Vagina (tissue), 2 donors: Measurements from ENCODE around the gene PAEP. TPM values are rescaled to one million over a fixed set of nuclear protein-coding genes. Genes with fewer than 3 reads are reported as not detected.

Source experiments
- DNase-seq, 2 donors: peaks; one replicate each; pipeline ENCODE4 v3.0.0-alpha.2; 2017; ENCODE audit errors: extremely low spot score in 2 of 2
- H3K27ac ChIP-seq: fragments of 200-600 bp; sonication (generic); one replicate; pipeline ENCODE4 v1.5.1; 2019
- H3K27me3 ChIP-seq: fragments of 200-600 bp; sonication (generic); one replicate; pipeline ENCODE4 v1.5.1; 2019
- H3K36me3 ChIP-seq, 2 donors: fragments of 200-600 bp; sonication (generic); one replicate each; pipeline ENCODE4 v1.5.1; 2017 to 2019
- H3K4me1 ChIP-seq: fragments of 200-600 bp; sonication (generic); one replicate; pipeline ENCODE4 v1.5.1; 2019
- H3K4me3 ChIP-seq, 2 donors: fragments of 200-600 bp; sonication (generic); 1 replicate in 1 of 2; 2 replicates in 1 of 2; pipeline ENCODE4 v1.5.1; 2016 to 2019
- H3K9me3 ChIP-seq: fragments of 200-600 bp; sonication (generic); one replicate; pipeline ENCODE4 v1.5.1; 2019
- POLR2A ChIP-seq, 2 donors: fragments of 450-650 bp; IDR thresholded peaks; one replicate each; pipeline ENCODE4 v1.6.1; 2017; ENCODE audit warnings: antibody characterized with exemption in 2 of 2, mild to moderate bottlenecking in 2 of 2, moderate library complexity in 2 of 2
- POLR2AphosphoS5 ChIP-seq, 2 donors: sonication (generic); formaldehyde crosslinking; IDR thresholded peaks; one replicate each; pipeline ENCODE4 v1.9.0; 2017; ENCODE audit warnings: antibody characterized with exemption in 2 of 2, mild to moderate bottlenecking in 2 of 2, low read depth in 1 of 2; ENCODE audit not compliant: insufficient read depth in 1 of 2
- intact Hi-C: fragments of 100-400 bp; cut with DNase I; formaldehyde crosslinking; loops from one replicate; pipeline ENCODE4 v1.15.1; 2023
- total RNA-seq: library from RNA; depleted of rRNA; stranded (reverse); fragments of >200 nt; gene quantifications from one replicate; pipeline ENCODE4 v1.2.3, GENCODE V29; 2016
- TF ChIP-seq, protein P1 (sequence below), 3 experiments: fragments of 450-650 bp in 2 of 3; fragments of 200-600 bp in 1 of 3; sonication (generic) in 1 of 3; IDR thresholded peaks; one replicate each; pipeline ENCODE4 v1.5.1; 2017 to 2019; ENCODE audit warnings: antibody characterized with exemption in 3 of 3, mild to moderate bottlenecking in 2 of 3, moderate library complexity in 2 of 3

Gene PAEP
- total RNA-seq, 1 donor from 2014 or later, result not detected

DNA sequence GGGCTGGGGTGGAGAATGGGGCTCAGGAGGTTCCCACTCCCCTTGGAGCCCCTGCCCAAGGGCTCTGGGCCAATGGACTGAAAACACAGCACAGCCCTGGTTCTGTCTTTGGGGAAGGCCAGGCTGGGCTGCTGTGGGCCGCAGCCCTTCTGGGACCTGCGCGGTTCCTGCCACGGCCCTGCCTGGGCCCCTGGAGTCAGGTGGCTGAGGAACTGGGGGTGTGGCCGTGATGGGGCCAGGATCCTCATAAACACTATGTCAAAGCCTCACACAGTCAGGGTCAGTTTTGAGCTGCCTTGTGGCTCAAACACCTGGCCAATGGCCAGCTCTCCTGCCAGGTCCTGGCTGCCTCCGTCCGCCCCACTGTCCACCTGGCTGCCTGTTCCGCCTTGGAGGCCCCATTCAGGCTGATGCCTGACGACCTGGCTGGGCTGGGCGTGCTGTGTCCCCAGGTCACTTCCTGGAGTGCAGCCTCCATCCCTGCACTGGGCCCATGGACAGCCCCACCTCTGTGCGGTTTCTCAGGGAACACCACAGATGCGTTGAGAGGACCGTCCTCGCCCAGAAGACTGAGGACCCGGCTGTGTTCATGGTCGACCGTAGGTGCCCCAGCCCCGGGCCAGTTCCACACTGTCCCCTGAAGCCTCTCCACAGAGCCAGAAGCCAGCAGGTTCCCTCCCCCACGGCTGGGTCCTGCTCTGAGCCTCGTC is 27.5 kb downstream of the PAEP start:
- H3K9me3 ChIP-seq, result no peaks in the 10 kb centered on the region
- no peaks in the 10 kb centered on the region for H3K36me3 ChIP-seq
- no peaks in the 10 kb centered on the region for H3K4me1 ChIP-seq
- intact Hi-C loops, result no loop called here
- H3K27ac ChIP-seq, result no peak overlapping the region
- H3K4me3 ChIP-seq, result no peak overlapping the region
- peak; percentile 75 to 77 for DNase-seq
- H3K27me3 ChIP-seq, result no peaks in the 10 kb centered on the region
- no peak for TF ChIP-seq POLR2AphosphoS5 (IDR thresholded peaks at IDR 0.05; ENCODE audit: insufficient read depth in 1 of 2, low read depth in 1 of 2)
- TF ChIP-seq POLR2A (IDR thresholded peaks at IDR 0.05), result no peak
- TF ChIP-seq, protein P1, sequence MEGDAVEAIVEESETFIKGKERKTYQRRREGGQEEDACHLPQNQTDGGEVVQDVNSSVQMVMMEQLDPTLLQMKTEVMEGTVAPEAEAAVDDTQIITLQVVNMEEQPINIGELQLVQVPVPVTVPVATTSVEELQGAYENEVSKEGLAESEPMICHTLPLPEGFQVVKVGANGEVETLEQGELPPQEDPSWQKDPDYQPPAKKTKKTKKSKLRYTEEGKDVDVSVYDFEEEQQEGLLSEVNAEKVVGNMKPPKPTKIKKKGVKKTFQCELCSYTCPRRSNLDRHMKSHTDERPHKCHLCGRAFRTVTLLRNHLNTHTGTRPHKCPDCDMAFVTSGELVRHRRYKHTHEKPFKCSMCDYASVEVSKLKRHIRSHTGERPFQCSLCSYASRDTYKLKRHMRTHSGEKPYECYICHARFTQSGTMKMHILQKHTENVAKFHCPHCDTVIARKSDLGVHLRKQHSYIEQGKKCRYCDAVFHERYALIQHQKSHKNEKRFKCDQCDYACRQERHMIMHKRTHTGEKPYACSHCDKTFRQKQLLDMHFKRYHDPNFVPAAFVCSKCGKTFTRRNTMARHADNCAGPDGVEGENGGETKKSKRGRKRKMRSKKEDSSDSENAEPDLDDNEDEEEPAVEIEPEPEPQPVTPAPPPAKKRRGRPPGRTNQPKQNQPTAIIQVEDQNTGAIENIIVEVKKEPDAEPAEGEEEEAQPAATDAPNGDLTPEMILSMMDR (IDR thresholded peaks at IDR 0.05), result no peak

DNA sequence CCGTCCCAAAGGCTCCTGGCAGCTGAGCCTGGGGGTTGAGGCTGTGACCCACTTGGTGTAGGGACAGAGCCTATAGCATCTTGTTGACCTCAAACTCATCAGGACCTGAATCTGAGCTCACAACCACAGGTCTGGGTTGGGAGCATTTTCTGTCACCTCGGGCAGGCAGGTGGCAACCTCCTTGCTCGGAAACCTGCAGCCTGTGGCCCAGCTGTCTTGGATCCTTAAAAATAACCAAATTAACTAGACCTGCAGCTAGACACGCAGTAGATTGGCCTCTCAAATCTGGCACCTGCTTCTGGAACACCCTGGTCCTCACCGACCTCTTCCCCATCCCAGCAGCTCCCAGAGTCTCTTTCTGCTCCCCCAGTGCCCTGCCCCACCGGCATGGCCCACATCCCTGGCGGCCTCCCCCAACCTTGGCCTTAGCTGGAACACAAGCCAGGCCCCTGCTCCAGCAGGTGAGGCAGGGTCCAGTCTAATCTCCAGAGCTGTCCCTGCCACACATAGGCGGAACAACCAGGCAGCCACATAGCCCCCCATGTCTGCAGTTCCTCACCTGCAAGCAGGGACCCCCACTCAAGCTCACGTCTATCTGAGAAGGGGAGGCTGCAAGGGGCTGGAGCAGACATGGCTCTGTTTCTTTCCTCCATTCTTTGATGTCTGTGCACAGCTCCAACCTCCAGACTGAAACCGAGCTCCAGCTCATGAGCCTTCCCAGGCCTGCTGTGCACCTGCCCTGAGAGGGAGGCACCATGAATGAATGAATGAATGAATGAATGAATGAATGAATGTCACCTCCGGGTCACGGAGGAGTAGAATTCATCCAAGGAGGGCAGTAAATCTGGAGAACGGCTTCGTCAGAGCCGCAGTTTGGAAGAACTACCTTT is 28.3 kb downstream of the PAEP start:
- DNase-seq, result peak; percentile 47 to 85
- no peaks in the 10 kb centered on the region for H3K9me3 ChIP-seq
- H3K4me3 ChIP-seq, result no peak overlapping the region
- no peak overlapping the region for H3K27ac ChIP-seq
- no peaks in the 10 kb centered on the region for H3K27me3 ChIP-seq
- H3K36me3 ChIP-seq, result no peaks in the 10 kb centered on the region
- TF ChIP-seq POLR2AphosphoS5 (IDR thresholded peaks at IDR 0.05; ENCODE audit: insufficient read depth in 1 of 2, low read depth in 1 of 2), result no peak
- no peak for TF ChIP-seq POLR2A (IDR thresholded peaks at IDR 0.05)
- TF ChIP-seq, protein P1 (IDR thresholded peaks at IDR 0.05), result no peak
- intact Hi-C loops, result no loop called here
- H3K4me1 ChIP-seq, result no peaks in the 10 kb centered on the region

DNA sequence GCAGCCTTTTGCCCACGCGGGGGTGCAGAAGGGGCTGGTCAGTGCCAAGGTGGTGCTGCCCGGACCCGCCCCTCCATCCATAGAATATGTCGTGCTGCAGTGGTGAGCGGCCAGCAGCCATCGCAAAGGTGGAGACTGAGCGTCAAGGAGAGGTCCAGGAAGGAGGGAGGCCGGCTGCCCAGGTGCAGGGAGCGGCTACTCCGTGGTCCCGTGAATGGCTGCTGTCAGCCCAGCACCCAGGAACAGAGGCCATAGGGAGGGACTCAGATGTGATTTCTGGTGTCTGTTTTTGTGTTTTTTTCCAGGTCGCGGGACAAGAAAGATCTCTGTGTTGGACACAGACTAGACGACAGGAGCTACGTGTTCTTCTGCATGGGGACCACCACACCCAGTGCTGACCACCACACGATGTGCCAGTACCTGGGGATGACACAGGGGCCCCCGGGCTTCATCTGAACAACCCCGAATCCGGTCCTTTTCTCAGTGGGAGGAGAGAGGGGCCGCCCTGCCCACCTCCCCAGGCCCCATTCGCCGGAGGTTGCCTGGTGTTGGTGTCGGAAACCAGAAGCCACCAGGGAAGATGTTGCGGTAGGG is 29.0 kb downstream of the PAEP start:
- no peak overlapping the region for H3K27ac ChIP-seq
- no peaks in the 10 kb centered on the region for H3K4me1 ChIP-seq
- intact Hi-C loops, result no loop called here
- H3K36me3 ChIP-seq, result no peaks in the 10 kb centered on the region
- no peaks in the 10 kb centered on the region for H3K27me3 ChIP-seq
- DNase-seq, result peak; percentile 49 to 87
- H3K4me3 ChIP-seq, result no peak overlapping the region
- H3K9me3 ChIP-seq, result no peaks in the 10 kb centered on the region
- TF ChIP-seq POLR2AphosphoS5 (IDR thresholded peaks at IDR 0.05; ENCODE audit: insufficient read depth in 1 of 2, low read depth in 1 of 2) (no peak), POLR2A (IDR thresholded peaks at IDR 0.05) (no peak)
- TF ChIP-seq, protein P1 (IDR thresholded peaks at IDR 0.05), result no peak

DNA sequence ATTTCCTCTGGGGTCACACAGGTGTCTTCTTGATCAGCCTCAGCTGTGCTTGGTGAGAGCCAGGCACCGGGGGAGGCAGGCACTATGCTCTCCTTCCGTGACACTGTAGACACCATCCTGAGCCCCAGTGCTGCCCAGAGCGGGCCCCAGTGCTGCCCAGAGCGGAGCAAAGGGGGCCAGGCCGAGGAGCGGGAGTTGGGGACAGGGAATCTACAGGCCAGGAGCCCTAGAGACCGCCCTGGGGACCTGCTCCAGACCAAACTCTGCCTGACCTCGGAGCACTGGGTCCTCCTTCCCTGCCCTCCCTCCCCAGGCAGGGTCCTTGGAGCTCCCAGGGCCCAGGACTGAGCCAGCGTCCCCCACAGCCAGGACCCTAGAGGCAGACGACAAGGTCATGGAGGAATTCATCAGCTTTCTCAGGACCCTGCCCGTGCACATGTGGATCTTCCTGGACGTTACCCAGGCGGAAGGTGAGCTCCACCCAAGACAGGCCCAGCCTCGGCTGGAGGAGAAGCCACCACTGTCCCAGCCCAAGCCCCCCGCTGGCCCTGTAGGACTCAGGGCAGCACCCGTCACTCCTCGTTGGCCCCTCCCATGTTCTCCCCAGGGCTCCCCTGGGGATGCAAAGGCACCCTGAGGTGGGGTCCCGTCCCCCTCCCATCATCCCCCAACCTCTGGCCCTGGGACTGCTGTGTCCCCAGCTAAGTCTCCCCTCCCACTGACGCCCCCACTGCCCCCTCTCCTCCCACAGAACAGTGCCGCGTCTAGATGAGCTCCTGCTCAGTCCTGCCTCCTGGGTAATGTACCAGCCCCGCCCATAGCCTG is 30.2 kb downstream of the PAEP start:
- intact Hi-C loops, result no loop called here
- TF ChIP-seq POLR2A (IDR thresholded peaks at IDR 0.05) (no peak), POLR2AphosphoS5 (IDR thresholded peaks at IDR 0.05; ENCODE audit: insufficient read depth in 1 of 2, low read depth in 1 of 2) (no peak)
- TF ChIP-seq, protein P1 (IDR thresholded peaks at IDR 0.05), result no peak
- peak; percentile 47 to 95 for DNase-seq
- Histone ChIP-seq H3K4me1 (no peaks in the 10 kb centered on the region), H3K36me3 (no peaks in the 10 kb centered on the region), H3K9me3 (no peaks in the 10 kb centered on the region), H3K27me3 (no peaks in the 10 kb centered on the region), H3K4me3 (no peak overlapping the region), H3K27ac (no peak overlapping the region)
